CD1c-positive myeloid dendritic cell (primary cell): Measurements from ENCODE around the gene FBXO33.
"Not testable (repeated sequence)": the region's sequence is repeated elsewhere in the genome, so short reads cannot be mapped to it uniquely, and the experiment has no call there.

Source experiments
- DNase-seq: peaks from one replicate; pipeline ENCODE4 v3.0.0-alpha.2; 2016; ENCODE audit errors: extremely low spot score

The FBXO33 gene

DNA sequence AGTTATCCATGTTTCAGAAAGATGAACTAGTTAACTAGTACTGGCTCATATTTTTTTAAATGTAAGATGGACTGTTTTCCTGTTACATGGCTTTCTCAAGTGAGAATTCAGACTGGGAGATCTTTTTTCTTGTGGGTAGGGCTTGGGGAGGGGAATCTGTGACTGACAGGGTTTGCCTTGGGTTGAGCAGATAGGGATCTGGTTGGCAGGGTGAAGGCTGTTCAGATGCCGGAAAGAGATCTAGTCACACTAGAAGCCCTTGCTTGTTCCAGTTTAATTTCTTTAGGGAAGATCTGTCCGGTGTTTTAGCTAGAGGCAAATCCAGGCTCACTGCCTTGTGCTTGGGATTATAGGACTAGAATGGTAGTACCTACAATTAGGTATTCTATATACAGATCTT, 63.2 kb downstream of the FBXO33 start:
- DNase-seq, result no peak

DNA sequence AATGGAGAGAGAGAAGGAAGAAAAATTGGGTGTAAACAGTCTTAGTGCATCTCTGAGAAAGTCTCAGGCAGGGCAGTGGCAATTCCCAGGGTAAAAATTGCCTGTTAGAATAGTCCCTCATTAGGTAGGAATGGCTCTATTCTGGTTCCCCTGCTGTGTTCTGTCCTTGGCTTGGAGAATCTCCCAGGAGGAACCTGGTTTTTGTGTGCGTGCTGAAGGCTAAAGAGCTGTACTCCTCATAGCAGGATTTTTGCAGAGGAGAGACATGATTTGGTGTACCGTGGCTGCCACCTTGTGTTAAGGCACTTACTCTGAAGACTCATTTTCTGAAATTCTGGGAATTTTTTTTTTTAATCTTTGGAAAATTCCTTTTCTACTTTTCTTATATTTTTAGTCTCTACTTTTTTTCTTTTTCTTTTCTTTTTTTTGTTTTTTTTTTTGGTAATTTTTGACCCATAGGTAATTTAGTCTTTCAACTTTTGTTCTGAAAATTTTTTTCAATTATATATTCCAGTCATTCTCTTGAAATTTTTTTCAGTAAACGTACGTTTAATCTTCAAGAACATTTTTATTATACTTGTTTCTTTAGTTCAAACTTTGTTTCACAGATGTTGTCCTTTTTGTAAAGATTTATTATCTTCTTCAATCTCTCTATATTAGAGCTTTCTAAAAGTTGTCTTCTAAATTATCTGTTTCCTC, 63.8 kb downstream of the FBXO33 start:
- DNase-seq, result peak; percentile 8

DNA sequence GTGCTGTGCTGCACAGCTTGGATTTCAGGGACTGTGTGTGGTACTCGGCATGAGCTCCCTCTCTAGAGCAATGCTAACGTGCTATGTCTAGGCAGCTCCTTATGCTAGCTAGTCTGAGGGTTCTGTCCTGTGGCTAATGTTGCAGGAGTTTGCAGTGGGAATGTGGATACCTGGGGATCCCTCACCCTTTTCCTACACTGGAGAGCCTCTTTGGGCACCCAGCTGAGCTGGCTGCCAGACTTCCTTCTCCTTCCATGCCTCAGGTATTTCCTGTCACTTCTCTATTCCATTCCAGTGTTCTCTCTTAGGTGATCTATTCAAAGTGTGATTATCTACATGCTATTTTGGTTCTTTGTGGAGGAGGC, 64.9 kb downstream of the FBXO33 start:
- DNase-seq, result no peak

DNA sequence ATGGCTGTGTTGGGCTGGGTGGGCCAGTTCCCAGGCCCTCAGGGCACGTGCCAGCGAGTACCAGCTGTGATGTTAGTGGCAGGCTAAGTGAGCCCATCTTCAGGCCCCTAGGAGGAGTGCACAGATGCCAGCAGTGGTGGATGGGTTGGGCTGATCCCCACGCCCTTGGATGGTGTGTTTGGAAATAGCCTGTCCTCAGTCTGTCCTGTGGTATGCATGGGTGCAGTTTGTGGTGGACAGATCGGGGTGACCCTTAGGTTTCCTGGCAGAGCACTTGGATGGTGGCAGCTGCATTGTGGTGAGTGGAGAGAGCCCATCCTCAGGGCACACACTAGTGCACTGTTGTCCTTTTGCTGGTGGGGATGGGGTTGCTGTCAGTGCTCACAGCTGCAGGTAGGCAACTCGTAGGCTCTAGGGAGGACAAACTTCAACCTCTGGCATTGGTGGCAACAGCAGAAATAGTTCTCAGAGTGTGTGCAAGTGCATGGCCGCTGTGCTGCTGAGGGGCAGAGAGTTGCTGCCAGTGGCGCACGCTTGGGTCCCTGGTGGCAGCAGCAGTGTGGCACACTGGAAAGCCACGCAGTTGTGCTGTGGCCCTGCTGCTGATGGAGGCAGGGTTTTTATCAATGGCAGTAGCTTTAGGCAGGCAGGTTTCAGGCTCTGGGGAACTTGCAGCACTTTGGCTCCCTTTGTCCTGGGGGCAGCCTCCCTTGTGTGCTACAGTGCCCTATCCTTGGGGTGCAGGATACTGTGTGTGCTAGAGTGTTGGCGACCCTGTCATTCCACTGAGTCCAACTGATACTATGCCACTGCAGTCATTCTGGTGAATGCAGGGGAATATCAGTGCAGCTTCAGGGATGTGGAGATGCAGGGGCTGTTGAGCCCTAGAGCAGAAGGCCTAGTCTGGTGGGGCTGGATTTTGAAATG, 65.5 kb downstream of the FBXO33 start:
- no peak for DNase-seq

DNA sequence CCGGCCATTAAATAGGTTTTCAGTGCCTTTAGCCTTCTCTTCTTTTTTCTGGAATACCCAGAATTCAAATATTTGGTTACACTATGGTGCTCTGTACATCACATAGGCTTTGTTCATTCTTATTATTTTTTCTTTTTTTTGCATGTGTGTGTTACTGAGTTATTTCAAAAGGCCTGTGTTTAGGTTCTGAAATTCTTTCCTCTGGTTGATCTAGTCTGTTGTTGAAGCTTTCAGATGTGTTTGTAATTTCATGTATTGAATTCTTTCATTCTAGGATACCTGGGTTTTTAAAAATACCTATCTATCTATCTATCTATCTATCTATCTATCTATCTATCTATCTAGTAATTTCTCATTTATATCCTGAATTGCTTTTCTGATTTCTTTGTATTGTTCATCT, 66.9 kb downstream of the FBXO33 start:
- no peak for DNase-seq

DNA sequence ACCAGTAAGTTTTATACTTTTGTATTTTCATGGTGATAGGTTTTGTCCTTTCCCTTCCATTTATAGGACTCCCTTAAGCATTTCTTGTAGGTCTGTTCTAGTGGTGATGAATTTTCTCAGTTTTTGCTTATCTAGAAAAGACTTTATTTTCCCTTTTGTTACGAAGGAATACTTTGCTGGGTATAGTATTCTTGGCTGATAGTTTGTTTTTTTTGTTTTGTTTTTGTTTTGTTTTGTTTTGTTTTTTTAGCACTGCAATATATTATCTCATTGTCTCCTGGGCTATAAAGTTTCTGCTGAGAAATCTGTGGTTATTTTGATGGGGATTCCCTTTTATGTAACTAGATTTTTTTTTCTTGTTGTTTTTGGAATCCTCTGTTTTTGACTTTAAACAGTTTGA, 67.7 kb downstream of the FBXO33 start:
- DNase-seq, result no peak

DNA sequence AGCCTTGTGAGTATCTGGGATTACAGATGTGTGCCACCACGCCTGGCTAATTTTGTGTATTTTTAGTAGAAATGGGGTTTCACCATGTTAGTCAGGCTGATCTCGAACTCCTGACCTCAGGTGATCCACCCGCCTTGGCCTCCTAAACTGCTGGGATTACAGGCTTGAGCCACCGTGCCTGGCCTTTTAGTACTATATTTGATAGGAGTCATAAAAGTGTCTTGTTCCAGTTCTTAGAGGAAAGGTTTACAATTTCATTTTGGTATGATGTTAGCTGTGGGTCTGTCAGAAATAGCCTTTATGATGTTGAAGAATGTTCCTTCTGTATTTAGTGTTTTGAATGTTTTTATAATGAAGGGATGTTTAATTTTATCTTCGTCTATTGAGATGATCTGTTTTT, 70.7 kb downstream of the FBXO33 start:
- DNase-seq, result not testable (repeated sequence)

DNA sequence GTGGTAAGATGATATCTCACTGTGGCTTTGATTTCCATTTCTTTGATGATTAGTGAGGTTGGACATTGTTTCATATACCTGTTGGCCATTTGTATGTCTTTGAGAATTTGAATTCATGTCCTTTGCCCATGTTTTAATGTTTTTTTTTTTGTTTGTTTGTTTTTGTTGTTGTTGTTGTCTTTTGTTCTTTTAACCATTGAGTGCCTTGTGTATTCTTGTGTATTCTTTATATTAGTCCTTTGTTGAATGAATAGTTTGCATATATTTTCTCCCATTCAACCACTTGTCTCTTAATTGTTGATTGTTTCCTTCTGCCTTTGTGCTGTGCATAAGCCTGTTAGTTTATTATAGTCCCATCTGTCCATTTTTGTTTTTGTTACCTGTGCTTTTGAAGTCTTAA, 71.9 kb downstream of the FBXO33 start:
- no peak for DNase-seq

DNA sequence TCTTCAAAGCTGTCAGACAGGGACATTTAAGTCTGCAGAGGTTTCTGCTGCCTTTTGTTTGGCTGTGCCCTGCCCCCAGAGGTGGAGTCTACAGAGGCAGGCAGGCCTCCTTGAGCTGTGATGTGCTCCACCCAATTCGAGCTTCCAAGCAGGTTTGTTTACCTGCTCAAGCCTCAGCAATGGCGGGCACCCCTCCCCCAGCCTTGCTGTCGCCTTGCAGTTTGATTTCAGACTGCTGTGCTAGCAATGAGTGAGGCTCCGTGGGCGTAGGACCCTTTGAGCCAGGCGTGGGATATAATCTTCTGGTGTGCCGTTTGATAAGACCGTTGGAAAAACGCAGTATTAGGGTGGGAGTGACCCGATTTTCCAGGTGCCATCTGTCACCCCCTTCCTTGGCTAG, 73.2 kb downstream of the FBXO33 start:
- not testable (repeated sequence) for DNase-seq

DNA sequence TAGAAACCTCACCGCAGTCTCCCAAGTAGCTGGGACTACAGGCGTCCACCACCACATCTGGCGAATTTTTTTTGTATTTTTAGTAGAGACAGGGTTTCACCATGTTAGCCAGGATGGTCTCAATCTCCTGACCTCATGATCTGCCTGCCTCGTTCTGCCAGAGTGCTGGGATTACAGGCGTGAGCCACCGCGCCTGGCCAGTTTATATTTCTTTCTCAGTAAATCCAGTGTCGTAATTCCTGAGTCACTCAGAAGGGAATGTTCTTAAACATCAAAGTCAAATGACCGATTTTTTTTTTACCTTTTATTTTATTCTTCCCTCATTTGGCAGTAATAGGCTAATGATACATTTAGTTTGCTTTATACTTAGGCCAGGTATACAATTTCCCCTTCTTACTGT, 80.5 kb downstream of the FBXO33 start:
- DNase-seq, result no peak

DNA sequence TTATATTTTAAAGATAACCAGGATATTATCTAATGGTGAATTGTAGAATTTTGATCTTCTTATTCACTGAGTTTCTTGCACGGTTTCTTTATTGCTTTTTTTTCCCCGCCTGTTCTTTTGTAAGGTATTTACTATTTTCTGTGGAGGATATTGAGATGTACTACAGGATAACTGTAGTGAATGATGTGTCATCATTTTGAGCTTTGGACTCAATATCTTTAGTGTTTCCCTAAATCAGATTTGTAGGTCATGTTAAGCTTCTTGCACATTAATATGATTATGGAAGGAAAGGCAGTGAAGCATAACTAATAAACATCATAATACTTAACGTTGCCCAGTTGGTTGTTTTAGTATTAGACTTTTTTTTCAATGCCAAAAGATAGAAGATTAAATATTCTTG, 81.4 kb downstream of the FBXO33 start:
- no peak for DNase-seq
